ENCODE results near the gene LPAR3. TPM values are rescaled to one million over a fixed set of nuclear protein-coding genes. Genes with fewer than 3 reads are reported as not detected.
A peak's percentile ranks its signal among the peaks of the same experiment; 100 is the strongest.

Gene LPAR3
- not detected in 2 replicates for total RNA-seq (2016; rRNA removed; fragmentation: Illumina TruSeq; extraction: Trizol)
- total RNA-seq (2016; cell fraction: cytosol; rRNA removed; fragmentation: Illumina TruSeq; extraction: Trizol; ENCODE audit: low read depth), result not detected in 2 replicates
- total RNA-seq (2016; cell fraction: insoluble cytoplasmic fraction; rRNA removed; fragmentation: Illumina TruSeq; extraction: Trizol), result not detected in 2 replicates
- total RNA-seq (2016; cell fraction: membrane; rRNA removed; fragmentation: Illumina TruSeq; extraction: Trizol), result not detected in 2 replicates
- not detected in 2 replicates for total RNA-seq (2016; cell fraction: nucleus; rRNA removed; fragmentation: Illumina TruSeq; extraction: Trizol)
- polyA plus RNA-seq (2011; rRNA removed), result not detected in 2 replicates
- polyA plus RNA-seq (2011; cell fraction: cytosol; rRNA removed), result not detected in 2 replicates
- polyA plus RNA-seq (2011; cell fraction: nucleus; rRNA removed), result not detected in 2 replicates
- not detected in 2 replicates for polyA plus RNA-seq (2012)
- not detected in 2 replicates for polyA plus RNA-seq (2016; cell fraction: cytosol; fragmentation: Illumina TruSeq; extraction: Trizol; ENCODE audit: low read depth)
- not detected in 2 replicates for polyA plus RNA-seq (2016; cell fraction: insoluble cytoplasmic fraction; fragmentation: Illumina TruSeq; extraction: Trizol; ENCODE audit: low read depth)
- polyA plus RNA-seq (2016; cell fraction: membrane; fragmentation: Illumina TruSeq; extraction: Trizol; ENCODE audit: low read depth), result not detected in 2 replicates
- polyA plus RNA-seq (2016; cell fraction: nucleus; fragmentation: Illumina TruSeq; extraction: Trizol; ENCODE audit: insufficient read depth, low read depth), result not detected in 2 replicates
- polyA minus RNA-seq (2011; rRNA and poly(A)+ RNA removed; ENCODE audit: low replicate concordance), result not detected in 2 replicates
- not detected in 2 replicates for polyA minus RNA-seq (2011; cell fraction: cytosol; rRNA and poly(A)+ RNA removed)
- polyA minus RNA-seq (2011; cell fraction: nucleus; rRNA and poly(A)+ RNA removed), result not detected in 2 replicates
- percentile 3 among the genes with signal in this experiment for Bru-seq, nascent RNA
- percentile 3 among the genes with signal in this experiment for BruChase-seq, experiment 1, labeled RNA remaining after a 6-hour chase
- BruChase-seq, experiment 2, labeled RNA remaining after a 2-hour chase, result percentile 3 among the genes with signal in this experiment
- long read RNA-seq, experiment 1, result 0 reads
- long read RNA-seq, experiment 2, result 0 reads

- H3K4me2 ChIP-seq (ENCODE audit: low read depth, low read length), result no peak within 1 kb of the TSS
- TF ChIP-seq FOXP4 (CRISPR knock-in tag; IDR thresholded peaks at IDR 0.05) (no peak), ZNF432 (CRISPR knock-in tag; IDR thresholded peaks at IDR 0.05; ENCODE audit: borderline replicate concordance) (no peak), GRHL1 (CRISPR knock-in tag; conservative IDR thresholded peaks at IDR 0.05) (no peak), ZBTB20 (CRISPR knock-in tag; IDR thresholded peaks at IDR 0.05; ENCODE audit: borderline replicate concordance, low read depth) (no peak), ASH2L (IDR thresholded peaks at IDR 0.05; ENCODE audit: insufficient read length, low read depth, low read length) (no peak), HHEX (CRISPR knock-in tag; IDR thresholded peaks at IDR 0.05) (no peak), KMT2A (CRISPR knock-in tag; IDR thresholded peaks at IDR 0.05) (no peak), ZNF468 (CRISPR knock-in tag; IDR thresholded peaks at IDR 0.05) (no peak), LRRFIP1 (CRISPR knock-in tag; conservative IDR thresholded peaks at IDR 0.05) (no peak)
Measured at GRCh38 chr1:84892705-84893618, at the start of gene LPAR3. TSS of gene LPAR3 (minus strand) at chr1:84893206. CDS start at chr1:84866120, 27,086 bp downstream.

More at GRCh38 chr1:84892705-84893618, at the start of gene LPAR3:
- no TSS peak for BruUV-seq (replicated peaks)
- Histone ChIP-seq H4K20me1 (ENCODE audit: insufficient read depth, low read length) (no peaks in the 10 kb centered on the region), H2AFZ (ENCODE audit: low read length) (no peak within 1 kb of the TSS), H3K9me3 (ENCODE audit: low read length) (no peaks in the 10 kb centered on the region), H3K27me3 (ENCODE audit: control insufficient read depth in 1 of 2, insufficient read depth in 2 of 2, low read length in 2 of 2) (peaks cover 0 to 19% of the 10 kb centered on the region in 2 experiments; a peak in 2 of 5 replicates), H3K4me1 (ENCODE audit: insufficient read depth, low read length) (no peaks in the 10 kb centered on the region), H3K36me3 (replicated peaks in 1 of 2; ENCODE audit: control insufficient read depth in 1 of 2, insufficient read depth in 2 of 2, low read length in 2 of 2) (no peaks in the 10 kb centered on the region), H3K9ac (ENCODE audit: insufficient read depth, low read depth, low read length) (no peak within 1 kb of the TSS), H3K27ac (ENCODE audit: extremely low read length, insufficient read depth, low read length) (no peak within 1 kb of the TSS), H3K79me2 (ENCODE audit: insufficient read depth, low read length) (no peaks in the 10 kb centered on the region), H3K4me3 (replicated peaks in 1 of 3; ENCODE audit: insufficient read depth in 1 of 3, low read depth in 2 of 3, low read length in 3 of 3) (no peak within 1 kb of the TSS)
- no peak for FAIRE-seq
- no peak for ATAC-seq
- CTCF ChIA-PET (ENCODE audit: low intra/inter-chr PET ratio, low total read pairs), result no interaction called here
- 69% methylated on average over 39 of the region's 93 CpGs for WGBS (ENCODE audit: low lambda C conversion rate)
- intact Hi-C loops (cut with micrococcal nuclease; ENCODE audit: unreplicated experiment), result no loop called here
- in situ Hi-C loops (cut with HindIII; ENCODE audit: extremely low pct_ligation_motif_present, low pct_unique_long_range_greater_than_20kb), result no loop called here
- no peak for DNase-seq (ENCODE audit: low spot score)
- POLR2A ChIA-PET, result no interaction called here

Measured in HepG2 (cell line).